ENCODE measurements around the gene NAB1. TPM values are rescaled to one million over a fixed set of nuclear protein-coding genes. Genes with fewer than 3 reads are reported as not detected.

NAB1 gene
- total RNA-seq, 1 donor from 2014 or later = 31.3 TPM

GRCh38 chr2:190678444-190679162 lies 29.7 kb downstream of the NAB1 start:
- Mint-ChIP-seq H3K4me1 (peaks cover 41% of the 10 kb centered on the region), H3K36me3 (ENCODE audit: low read depth) (peaks cover 23% of the 10 kb centered on the region), H3K9me3 (no peaks in the 10 kb centered on the region), H3K27ac (peak overlapping the region; percentile 76), H3K4me3 (peak overlapping the region; percentile 54), H3K27me3 (no peaks in the 10 kb centered on the region)
- ATAC-seq (ENCODE audit: low read depth) (peak; percentile 57), DNase-seq (no peak)
- ChIA-PET CTCF (interaction anchor here (0.8 to 4.6 kb wide), 9 partner anchors 12 to 295 kb away, joined by 3 to 38 read pairs (median 5); partner anchors contain the start of gene NEMP2), POLR2A (interaction anchor here (0.6 to 3.1 kb wide), 7 partner anchors 15 to 203 kb away, joined by 3 to 30 read pairs (median 12); partner anchors contain the start of genes GLS and NEMP2)
- intact Hi-C loops (cut with micrococcal nuclease) = loop anchor here (1.0 to 2.0 kb wide), 2 partner anchors 96 to 144 kb away; partner anchors contain the start of gene NEMP2
- no peak for TF ChIP-seq CTCF (IDR thresholded peaks at IDR 0.05)

GRCh38 chr2:190679391-190679790 lies 30.5 kb downstream of the NAB1 start:
- Mint-ChIP-seq H3K27ac (peak overlapping the region; percentile 88), H3K36me3 (ENCODE audit: low read depth) (peaks cover 17% of the 10 kb centered on the region), H3K27me3 (no peaks in the 10 kb centered on the region), H3K4me1 (peaks cover 41% of the 10 kb centered on the region), H3K4me3 (peak overlapping the region; percentile 72), H3K9me3 (no peaks in the 10 kb centered on the region)
- POLR2A ChIA-PET = interaction anchor here (0.5 to 3.1 kb wide), 9 partner anchors 16 to 271 kb away, joined by 3 to 30 read pairs (median 10); partner anchors contain the start of genes GLS, NAB1 and NEMP2
- ATAC-seq (ENCODE audit: low read depth) = no peak
- CTCF ChIA-PET = interaction anchor here (0.7 to 4.6 kb wide), 25 partner anchors 8 to 727 kb away, joined by 3 to 38 read pairs (median 5); partner anchors contain the start of gene NEMP2
- intact Hi-C loops (cut with micrococcal nuclease) = loop anchor here (2.0 kb wide), 1 partner anchor 97 kb away; no protein-coding TSS in a partner anchor
- DNase-seq = no peak
- TF ChIP-seq CTCF (IDR thresholded peaks at IDR 0.05) = no peak

GRCh38 chr2:190679813-190680591 lies 31.1 kb downstream of the NAB1 start:
- peaks cover 16% of the 10 kb centered on the region for H3K36me3 Mint-ChIP-seq (ENCODE audit: low read depth)
- peak; percentile 49 for DNase-seq
- H3K9me3 Mint-ChIP-seq = no peaks in the 10 kb centered on the region
- peak; percentile 76 for ATAC-seq (ENCODE audit: low read depth)
- CTCF ChIA-PET = interaction anchor here (0.6 to 4.6 kb wide), 30 partner anchors 9 to 728 kb away, joined by 3 to 38 read pairs (median 4); partner anchors contain the start of gene NEMP2
- H3K27me3 Mint-ChIP-seq = no peaks in the 10 kb centered on the region
- POLR2A ChIA-PET = interaction anchor here (0.5 to 3.1 kb wide), 9 partner anchors 16 to 914 kb away, joined by 4 to 30 read pairs (median 10); partner anchors contain the start of genes GLS, NAB1 and NEMP2
- peaks cover 38% of the 10 kb centered on the region for H3K4me1 Mint-ChIP-seq
- peak overlapping the region; percentile 72 for H3K4me3 Mint-ChIP-seq
- TF ChIP-seq CTCF (IDR thresholded peaks at IDR 0.05) = peak; percentile 35
- peak overlapping the region; percentile 88 for H3K27ac Mint-ChIP-seq
- intact Hi-C loops (cut with micrococcal nuclease) = loop anchor here (1.0 to 2.0 kb wide), 4 partner anchors 32 to 591 kb away; no protein-coding TSS in a partner anchor

- peaks cover 29% of the 10 kb centered on the region for H3K4me1 Mint-ChIP-seq
- no peak for TF ChIP-seq CTCF (IDR thresholded peaks at IDR 0.05)
- intact Hi-C loops (cut with micrococcal nuclease) = no loop called here
- CTCF ChIA-PET = interaction anchor here (0.7 kb wide), 1 partner anchor 48 kb away, joined by 3 read pairs; no protein-coding TSS in a partner anchor
- H3K9me3 Mint-ChIP-seq = no peaks in the 10 kb centered on the region
- H3K27ac Mint-ChIP-seq = no peak overlapping the region
- ATAC-seq (ENCODE audit: low read depth) (no peak), DNase-seq (no peak)
- POLR2A ChIA-PET = no interaction called here
- H3K4me3 Mint-ChIP-seq = no peak overlapping the region
- no peaks in the 10 kb centered on the region for H3K27me3 Mint-ChIP-seq
- peaks cover 21% of the 10 kb centered on the region for H3K36me3 Mint-ChIP-seq (ENCODE audit: low read depth)
These were observed 33.3 kb downstream of the NAB1 start for GRCh38 chr2:190682168-190682567.
